ENCODE measurements around the gene RAB22A.
A peak's percentile ranks its signal among the peaks of the same experiment; 100 is the strongest.
"Not testable (repeated sequence)": the region's sequence is repeated elsewhere in the genome, so short reads cannot be mapped to it uniquely, and the experiment has no call there.

The RAB22A gene

GRCh38 chr20:58344741-58345140 lies 35.2 kb downstream of the RAB22A start:
- peak; percentile 18 for DNase-seq (ENCODE audit: low read depth)

DNA sequence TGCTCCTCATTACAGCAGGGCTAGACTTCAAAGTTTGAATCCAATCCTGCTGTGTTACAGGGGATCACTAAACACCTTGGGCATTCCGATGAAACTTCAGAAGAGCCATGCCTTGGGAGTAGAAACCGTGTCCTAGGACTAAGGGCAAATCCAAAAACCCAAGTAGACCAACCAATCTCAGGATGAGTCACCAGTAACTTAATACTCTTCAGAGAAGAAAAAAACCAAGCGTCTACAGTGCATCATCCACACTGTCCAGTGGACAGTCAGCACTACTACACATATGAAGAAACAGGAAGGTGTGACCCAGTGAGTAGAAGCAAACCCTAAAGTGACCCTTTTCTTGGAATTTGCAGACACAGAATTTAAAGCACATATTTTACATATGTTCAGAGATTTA lies 40.1 kb downstream of the RAB22A start:
- DNase-seq (ENCODE audit: low read depth) = peak; percentile 46

DNA sequence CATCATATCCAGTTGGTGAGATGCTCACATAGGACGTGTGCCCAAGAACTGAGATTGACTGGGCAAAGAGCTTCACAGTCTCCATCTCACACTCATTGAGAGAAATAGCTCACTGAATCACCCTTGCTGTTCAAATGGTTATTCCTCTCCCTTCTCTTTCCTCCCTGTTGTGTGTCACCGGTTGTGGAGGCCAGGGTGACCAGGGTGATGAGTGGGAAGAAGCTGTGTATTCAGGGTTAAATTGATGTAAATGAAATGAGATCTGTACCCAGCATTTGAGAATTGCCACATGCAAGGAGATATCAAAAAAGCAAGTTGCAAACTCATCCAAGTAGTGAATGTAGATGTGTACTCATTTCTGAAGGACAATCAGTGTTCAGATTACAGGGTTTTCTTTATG lies 43.0 kb downstream of the RAB22A start:
- no peak for DNase-seq (ENCODE audit: low read depth)

- DNase-seq (ENCODE audit: low read depth) = no peak
Observed at GRCh38 chr20:58359441-58359840, 49.9 kb downstream of the RAB22A start.

- DNase-seq (ENCODE audit: low read depth) = no peak
Observed at GRCh38 chr20:58360936-58361335, 51.4 kb downstream of the RAB22A start.

- no peak for DNase-seq (ENCODE audit: low read depth)
Observed at GRCh38 chr20:58361481-58362205, 52.1 kb downstream of the RAB22A start.

- no peak for DNase-seq (ENCODE audit: low read depth)
Observed at GRCh38 chr20:58362206-58362516, 52.6 kb downstream of the RAB22A start.

- DNase-seq (ENCODE audit: low read depth) = no peak
Observed at GRCh38 chr20:58362970-58363369, 53.5 kb downstream of the RAB22A start.

DNA sequence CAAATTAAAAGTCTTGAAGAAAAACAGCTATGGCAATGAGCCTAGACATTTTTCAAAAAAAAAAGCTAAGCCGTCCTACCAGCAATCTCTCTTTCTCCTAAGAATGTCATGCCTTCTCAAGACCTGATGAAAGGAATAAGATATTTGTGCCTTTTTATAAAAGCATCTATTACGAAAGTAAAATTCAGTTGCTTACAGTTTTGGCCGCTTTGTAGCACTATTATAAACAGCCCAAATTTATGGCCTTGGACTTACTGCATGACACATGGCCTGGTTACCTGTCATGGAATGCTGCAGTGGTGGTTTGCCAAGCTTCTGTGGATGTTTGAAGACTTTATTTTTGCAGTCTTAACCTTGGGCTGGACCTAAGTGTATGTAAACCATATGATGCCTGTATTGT lies 57.4 kb downstream of the RAB22A start:
- no peak for DNase-seq (ENCODE audit: low read depth)

DNA sequence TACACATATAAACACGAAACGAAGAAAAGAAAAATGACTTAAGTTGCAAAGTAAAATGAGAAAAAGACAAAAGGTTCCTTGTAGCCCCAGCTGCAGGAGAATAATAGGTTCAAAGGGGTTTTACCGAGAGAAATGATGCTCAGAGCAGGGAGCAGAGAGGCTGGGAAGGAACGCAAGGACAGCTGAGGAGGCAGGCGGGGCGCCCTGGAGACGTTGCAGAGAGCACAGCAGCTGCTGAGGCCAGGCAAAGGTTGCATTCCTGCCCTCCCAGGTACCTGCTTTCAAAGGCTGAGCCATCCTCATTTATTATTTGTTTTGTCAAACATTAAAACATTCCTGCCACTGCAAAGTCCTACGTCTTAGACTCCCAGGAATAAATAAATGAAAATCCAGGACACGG lies 63.3 kb downstream of the RAB22A start:
- no peak for DNase-seq (ENCODE audit: low read depth)

GRCh38 chr20:58373296-58373695 lies 63.8 kb downstream of the RAB22A start:
- DNase-seq (ENCODE audit: low read depth) = not testable (repeated sequence)

GRCh38 chr20:58374027-58374850 lies 64.7 kb downstream of the RAB22A start:
- DNase-seq (ENCODE audit: low read depth) = no peak

GRCh38 chr20:58374906-58375758 lies 65.6 kb downstream of the RAB22A start:
- DNase-seq (ENCODE audit: low read depth) = no peak

DNA sequence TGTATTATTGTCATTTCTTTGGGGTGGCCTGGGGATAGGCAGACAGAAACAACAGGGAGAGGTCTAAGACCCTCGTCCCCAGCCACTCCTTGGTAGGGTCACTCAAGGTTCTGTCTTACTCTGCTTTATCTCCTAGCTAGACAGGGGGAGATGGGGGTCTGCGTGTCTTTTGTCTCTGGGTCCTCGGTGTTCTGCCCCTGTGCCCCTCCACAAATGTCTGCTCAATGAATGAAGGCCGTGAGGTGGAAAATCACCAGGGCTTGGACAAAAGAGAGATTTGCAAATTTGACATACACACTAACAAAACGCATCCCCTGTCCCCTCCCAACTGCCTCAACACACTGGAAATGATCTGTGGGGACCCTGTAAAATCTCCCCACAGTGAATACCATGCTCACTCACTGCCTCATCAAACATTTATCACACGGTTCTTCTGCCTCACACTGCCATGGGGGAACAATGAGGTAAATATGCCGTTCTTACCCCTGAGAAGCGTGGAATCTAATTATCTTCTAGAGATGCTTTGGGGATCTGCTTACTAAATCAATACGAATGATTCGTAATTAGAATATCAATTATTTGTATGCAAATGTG lies 66.3 kb downstream of the RAB22A start:
- DNase-seq (ENCODE audit: low read depth) = no peak

DNA sequence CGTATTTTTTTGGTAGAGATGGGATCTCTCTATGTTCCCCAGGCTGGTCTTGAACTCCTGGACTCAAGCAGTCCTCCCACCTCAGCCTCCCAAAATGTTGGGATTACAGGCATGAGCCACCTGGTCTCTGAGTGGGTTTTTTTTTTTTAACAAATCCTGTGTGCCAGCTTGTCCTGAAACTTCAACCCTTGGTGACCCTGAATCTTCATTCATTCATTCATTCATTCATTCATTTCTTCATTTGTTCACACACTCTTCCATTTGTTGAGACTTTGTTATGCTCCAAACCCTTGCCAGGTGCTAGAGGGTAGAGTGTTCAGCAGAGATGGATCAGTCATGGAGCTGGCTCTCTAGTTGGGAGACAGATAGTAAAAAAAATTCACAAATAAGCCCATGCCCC lies 67.5 kb downstream of the RAB22A start:
- no peak for DNase-seq (ENCODE audit: low read depth)

GRCh38 chr20:58377766-58378401 lies 68.4 kb downstream of the RAB22A start:
- no peak for DNase-seq (ENCODE audit: low read depth)

DNA sequence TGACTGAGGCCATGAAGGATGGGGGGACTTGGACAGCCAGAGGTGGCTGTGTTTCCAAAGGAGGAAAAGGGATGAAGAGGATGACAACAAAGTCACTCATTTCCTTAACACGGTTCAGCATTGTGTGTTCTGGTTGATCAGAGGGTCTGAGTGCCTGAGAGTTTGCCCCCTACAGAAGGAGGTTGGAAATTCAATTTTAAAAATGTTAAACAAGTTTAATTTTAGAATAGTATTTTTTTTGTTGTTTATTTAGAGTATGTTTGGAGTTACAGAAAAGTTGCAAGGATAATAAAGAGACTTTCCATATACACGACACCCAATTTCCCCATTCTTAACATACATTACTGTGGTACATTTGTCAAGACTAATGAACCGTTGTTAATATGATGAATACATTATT lies 69.2 kb downstream of the RAB22A start:
- no peak for DNase-seq (ENCODE audit: low read depth)

DNA sequence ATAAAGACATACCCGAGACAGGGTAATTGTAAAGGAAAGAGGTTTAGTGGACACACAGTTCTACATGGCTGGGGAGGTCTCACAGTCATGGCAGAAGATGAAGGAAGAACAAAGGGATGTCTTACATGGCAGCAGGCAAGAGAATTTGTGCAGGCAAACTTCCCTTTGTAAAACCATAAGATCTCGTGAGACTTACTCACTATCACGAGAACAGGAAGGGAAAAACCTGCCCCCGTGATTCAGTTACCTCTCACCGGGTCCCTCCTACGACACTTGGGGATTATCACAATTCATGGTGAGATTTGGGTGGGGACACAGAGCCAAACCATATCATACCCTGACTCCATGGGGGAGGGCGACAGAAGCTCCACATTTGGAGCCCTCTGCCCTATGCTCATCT lies 72.1 kb downstream of the RAB22A start:
- DNase-seq (ENCODE audit: low read depth) = no peak

DNA sequence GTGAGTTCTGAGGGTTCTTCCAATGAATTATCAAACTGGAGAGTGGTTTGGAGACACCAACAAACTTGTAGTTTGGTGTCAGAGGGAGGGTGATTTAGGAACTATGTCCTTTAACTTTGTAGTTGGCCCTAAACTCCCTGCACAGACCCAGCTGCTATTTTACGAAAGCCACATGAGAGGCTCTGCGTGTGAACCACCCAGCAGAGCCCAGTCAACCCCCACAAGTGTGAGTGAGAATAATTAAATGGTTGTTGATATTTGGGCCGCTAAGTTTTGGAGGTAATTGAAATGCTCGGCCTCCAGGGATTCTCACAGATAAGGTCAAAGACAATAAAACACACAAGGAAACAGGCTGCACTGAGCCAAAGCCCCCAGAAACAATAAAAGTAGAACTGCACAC lies 72.6 kb downstream of the RAB22A start:
- DNase-seq (ENCODE audit: low read depth) = no peak

DNA sequence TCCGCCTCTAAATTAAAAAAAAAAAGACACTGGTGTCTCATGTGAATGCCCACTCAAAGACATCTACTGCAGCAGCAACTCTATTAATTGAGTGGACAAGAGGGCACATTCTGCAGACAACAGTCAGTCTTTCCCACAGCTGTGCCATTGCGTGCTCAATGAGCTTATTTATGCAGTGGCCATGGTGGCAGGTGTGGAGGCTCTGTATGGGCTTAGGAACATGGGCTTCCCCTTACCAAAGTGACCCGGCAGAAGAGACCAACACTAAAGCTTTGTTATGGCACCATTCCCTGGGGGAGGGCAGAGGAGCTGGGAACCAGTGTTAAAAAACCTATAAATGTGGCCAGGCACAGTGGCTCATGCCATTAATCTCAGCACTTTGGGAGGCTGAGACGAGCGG lies 75.3 kb downstream of the RAB22A start:
- no peak for DNase-seq (ENCODE audit: low read depth)

- DNase-seq (ENCODE audit: low read depth) = no peak
Observed at GRCh38 chr20:58388028-58388601, 78.6 kb downstream of the RAB22A start.
